NOMO-1 (cell line): ENCODE results near the gene DNAH7.

Experiments used
- DNase-seq, 2 experiments: peaks; one replicate each; lab custom pipeline; 2025; ENCODE audit not compliant: unreplicated experiment in 2 of 2; lab: John Stamatoyannopoulos, UW

DNAH7 gene

DNA sequence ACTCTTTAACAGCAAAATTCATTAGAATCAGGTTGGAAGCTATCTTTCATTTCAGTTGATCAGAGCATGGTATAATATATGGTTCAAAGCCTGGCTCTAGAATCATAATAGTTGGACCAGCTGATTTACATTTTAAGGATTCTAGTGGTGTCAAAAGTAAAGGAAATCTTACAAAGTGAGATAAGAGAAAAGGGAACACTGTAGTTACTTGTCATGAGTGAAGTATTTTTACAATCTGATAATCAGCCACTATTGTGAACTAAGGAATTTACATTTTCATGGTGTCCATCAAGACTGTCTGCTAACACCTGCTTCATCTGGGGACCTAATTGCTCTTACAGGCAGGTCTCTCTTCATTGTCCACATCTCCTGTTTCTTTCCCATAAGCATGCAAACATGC lies 250.5 kb downstream of the DNAH7 start:
- no peak for DNase-seq

- no peak for DNase-seq
Measured at GRCh38 chr2:195815083-195815482, 253.6 kb downstream of the DNAH7 start.

GRCh38 chr2:195813421-195813820 lies 255.2 kb downstream of the DNAH7 start:
- DNase-seq, result no peak

GRCh38 chr2:195810340-195811098 lies 258.1 kb downstream of the DNAH7 start:
- DNase-seq, result no peak

- no peak for DNase-seq
Measured at GRCh38 chr2:195808189-195808588, 260.4 kb downstream of the DNAH7 start.

DNA sequence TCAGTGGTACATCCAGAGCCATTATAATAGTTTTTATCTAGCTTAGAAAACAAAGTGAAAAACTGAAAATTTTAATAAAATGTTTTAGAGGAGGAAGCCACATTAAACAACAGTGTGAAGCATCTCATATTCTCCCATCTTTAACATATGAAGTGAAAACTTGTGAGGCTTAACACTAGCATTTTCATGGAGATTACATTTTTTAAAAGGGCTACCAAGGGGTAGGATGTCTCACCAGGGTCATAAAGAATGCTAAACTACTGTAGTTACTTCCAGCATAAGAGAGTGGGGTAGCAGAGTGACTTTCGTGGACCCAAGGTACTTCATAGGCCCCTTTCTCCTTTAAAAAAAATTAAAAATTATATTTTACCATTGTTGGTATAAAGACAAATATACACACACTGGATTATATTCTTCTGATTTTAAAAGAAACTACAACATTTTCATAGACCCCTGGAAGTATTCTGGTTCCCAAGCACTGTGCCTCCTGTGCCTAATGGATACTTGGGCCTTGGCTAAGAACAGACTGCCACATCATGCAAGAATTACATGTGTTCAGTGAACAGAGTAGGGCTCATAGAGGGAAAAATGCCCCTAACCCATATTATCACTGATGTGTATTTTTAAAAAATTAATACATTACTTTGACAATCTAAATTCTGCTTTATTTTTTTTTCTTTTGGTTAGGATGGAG lies 263.2 kb downstream of the DNAH7 start:
- no peak for DNase-seq

DNA sequence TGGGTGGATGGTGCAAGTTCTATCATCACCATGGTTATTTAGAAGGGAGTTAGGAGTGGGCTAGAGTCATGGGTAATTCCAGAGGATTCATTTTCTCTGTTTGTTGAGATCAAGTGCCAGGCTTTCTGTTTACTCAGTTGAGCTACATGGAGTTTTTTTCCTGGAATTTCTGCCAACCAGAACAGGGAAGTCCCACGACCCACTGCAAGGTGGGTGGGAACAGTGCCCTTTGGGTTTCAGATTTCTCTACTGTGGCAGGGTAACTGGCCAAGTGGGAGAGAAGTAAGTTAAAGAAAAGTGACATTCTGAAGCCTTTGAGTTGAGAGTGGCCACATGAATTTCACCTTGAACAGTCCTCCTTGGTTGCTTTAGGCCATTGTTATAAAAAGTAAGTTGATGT lies 272.8 kb downstream of the DNAH7 start:
- DNase-seq, result no peak

- no peak for DNase-seq
Measured at GRCh38 chr2:195793881-195794280, 274.8 kb downstream of the DNAH7 start.

DNA sequence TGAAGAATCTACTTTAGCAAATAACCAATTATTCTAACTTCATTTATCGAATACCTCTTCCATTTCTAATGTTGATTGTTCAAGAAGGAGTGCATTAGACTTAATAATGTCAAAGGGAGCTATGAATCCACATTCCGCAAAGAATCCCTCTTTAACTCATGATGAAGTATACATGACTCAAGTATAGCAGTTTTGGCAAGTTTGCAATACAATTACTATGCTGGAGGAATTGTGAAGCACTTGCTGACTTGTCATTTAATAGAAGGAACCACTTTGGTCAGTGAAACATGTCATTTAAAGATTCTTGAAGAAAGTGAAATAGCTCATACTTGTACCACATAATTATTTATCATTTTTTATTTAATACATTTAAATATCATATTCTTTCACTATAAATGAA lies 286.5 kb downstream of the DNAH7 start:
- DNase-seq, result no peak

DNA sequence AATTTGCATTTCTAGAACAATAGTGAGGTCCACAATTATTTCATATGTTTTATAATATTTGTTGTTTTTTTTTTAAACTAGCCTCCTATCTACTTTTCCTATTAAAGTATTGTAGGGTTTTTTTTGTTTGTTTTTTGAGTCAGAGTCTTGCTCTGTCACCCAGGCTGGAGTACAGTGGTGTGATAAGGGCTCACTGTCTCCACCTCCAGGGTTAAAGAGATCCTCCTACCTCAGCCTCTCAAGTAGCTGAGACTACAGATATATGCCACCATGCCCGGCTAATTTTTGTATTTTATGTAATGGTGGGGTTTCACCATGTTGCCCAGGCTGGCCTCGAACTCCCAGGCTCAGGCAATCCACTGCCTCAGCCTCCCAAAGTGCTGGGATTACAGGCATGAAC lies 289.1 kb downstream of the DNAH7 start:
- no peak for DNase-seq

DNA sequence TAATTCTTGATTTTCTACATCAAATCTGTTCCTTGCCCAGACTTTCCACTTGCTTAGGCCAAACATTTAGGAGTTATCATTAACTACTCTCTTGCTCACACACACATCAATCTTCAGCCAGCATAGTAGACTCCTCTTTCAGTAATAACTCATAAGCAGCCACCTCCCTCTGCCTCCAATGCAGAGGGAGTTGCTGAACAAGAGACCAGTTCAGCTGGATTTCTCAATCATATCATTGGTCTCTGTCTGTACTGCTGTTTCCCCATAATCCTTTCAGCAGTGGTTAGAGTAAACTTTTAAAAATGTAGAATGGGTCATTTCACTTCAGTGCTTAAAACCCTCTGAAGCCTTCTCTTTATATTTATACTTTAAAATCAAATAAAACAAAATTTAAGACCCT lies 298.7 kb downstream of the DNAH7 start:
- no peak for DNase-seq

GRCh38 chr2:195768431-195768830 lies 300.2 kb downstream of the DNAH7 start:
- DNase-seq, result no peak

- DNase-seq, result no peak
Measured at GRCh38 chr2:195766691-195767090, 301.9 kb downstream of the DNAH7 start.

- DNase-seq, result no peak
Measured at GRCh38 chr2:195763866-195764265, 304.8 kb downstream of the DNAH7 start.

DNA sequence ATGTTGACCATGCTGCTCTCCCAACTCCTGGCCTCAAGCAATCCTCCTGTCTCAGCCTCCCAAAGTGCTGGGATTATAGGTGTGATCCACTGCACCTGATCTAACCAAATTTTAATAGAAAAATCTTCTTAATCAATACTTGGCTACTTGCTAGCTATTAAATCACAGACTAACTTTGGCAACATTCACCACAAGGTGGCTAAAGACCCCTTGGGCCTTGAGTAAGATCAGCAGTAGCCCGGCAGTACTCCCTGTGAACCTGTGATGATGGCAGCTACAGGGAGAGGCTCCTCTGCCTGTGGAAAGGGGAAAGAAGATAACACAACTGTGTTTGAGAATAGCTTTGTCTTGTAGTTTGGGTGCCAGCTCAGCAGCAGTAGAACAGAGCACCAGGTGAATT lies 308.8 kb downstream of the DNAH7 start:
- no peak for DNase-seq

DNA sequence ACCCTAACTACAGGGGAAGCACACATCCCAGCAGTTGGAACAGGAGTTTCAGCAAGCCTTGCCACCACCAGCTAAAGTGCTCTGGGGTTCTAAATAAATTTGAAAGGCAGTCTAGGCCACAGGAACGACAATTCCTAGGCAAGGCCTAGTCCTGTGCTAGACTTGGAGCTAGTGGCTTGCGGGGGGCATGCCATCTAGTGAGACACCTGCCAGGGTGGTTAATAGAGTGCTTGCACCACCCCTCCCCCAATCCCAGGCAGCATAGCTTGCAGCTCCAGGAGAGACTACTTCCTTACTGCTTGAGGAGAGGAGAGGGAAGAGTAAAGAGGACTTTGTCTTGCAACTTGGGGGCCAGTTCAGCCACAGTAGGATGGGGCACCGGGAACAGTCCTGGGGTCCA lies 309.8 kb downstream of the DNAH7 start:
- DNase-seq, result no peak

GRCh38 chr2:195756218-195756942 lies 312.3 kb downstream of the DNAH7 start:
- no peak for DNase-seq

DNA sequence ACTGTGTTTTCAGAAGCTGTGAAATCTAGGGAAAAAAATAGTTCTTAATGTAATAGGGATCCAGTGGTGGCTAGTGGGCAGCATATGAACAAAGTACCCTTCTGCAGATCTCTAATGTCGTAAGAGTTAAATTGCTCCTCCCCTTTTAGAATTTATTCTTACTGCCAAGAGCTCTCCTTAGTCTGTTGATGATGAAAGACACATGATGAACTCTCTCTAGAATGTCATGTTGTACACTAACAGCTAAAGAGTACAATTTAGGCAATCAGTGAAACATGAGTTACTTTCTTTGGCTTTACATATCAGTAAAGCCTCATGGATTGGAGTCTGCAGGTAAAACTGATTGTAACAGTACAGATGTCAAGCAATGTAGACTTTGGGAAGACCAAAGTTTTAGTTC lies 327.4 kb downstream of the DNAH7 start:
- no peak for DNase-seq

DNA sequence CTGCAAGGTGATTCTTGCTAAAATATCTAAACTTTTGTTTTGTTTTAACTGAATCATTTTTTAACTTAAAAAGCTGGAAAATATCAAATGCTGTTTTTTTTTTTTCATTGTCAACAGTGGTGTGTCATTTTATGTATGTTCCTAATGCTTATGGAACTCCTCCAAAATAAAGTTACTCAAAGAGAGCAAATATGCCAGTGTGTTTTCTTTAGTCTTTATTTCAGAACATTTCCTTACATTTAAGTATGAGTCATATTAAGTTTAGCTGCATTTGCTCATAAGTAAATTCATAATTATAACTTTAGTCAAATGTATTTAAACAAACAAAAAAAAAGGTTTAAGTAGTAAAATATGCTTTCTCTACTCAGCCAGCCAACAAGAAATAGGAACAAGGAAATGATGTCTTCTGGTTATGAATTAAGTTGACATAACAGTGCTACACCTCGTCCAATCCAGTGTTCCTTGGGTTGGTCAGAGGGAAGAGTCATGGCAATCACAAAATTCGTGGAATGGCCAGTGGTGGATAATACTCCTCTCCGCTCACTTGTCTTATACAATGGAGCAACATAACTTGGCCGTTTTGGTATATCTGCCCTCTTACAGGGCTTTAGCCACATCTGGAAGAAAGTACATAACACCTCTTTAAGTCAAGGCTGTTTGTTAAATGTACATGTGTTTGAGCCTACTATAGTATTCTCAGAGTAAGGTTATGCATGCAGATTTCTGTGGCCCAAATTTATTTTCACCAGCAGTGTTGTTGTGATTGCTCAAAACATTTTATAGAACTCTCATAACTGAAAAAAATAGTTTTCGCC lies 330.9 kb downstream of the DNAH7 start:
- DNase-seq, result no peak

DNA sequence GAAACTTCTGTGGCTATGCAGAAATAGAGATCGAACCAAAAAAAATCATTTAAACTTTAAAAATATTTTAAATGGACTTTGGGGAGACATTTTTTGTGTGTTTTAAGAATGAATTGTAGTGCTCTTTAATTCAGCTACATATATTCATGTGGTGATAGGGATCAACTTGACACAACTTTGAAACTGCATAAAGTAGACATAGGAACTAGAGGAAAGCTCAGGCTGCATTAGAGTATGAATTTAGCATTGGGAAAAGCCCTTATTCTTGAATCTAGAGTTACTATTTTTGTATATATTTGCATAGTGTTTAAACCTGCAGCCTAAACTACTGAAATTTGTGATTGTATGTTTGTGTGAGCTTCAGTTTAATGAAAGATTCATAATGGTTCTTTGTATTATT lies 333.3 kb downstream of the DNAH7 start:
- no peak for DNase-seq

GRCh38 chr2:195734931-195735330 lies 333.7 kb downstream of the DNAH7 start:
- DNase-seq, result no peak
